GM12891 (cell line): Measurements from ENCODE around the gene DNER.

Experiments
- PAX5 ChIP-seq: IDR thresholded peaks from 2 replicates; pipeline ENCODE4 v1.6.1; 2011; ENCODE audit warnings: low read length, moderate library complexity, mild to moderate bottlenecking; ENCODE audit not compliant: insufficient read depth, severe bottlenecking
- POLR2A ChIP-seq: IDR thresholded peaks from 2 replicates; pipeline ENCODE4 v1.6.1; 2011; ENCODE audit warnings: low read depth, low read length, control low read depth
- POLR2AphosphoS5 ChIP-seq: IDR thresholded peaks from 2 replicates; pipeline ENCODE4 v1.6.1; 2011; ENCODE audit warnings: low read depth, low read length, control low read depth
- SPI1 ChIP-seq: IDR thresholded peaks from 2 replicates; pipeline ENCODE4 v1.6.1; 2011; ENCODE audit warnings: low read depth, low read length, control low read depth
- TAF1 ChIP-seq: IDR thresholded peaks from 2 replicates; pipeline ENCODE4 v1.6.1; 2011; ENCODE audit warnings: low read depth, low read length, control low read depth

DNA sequence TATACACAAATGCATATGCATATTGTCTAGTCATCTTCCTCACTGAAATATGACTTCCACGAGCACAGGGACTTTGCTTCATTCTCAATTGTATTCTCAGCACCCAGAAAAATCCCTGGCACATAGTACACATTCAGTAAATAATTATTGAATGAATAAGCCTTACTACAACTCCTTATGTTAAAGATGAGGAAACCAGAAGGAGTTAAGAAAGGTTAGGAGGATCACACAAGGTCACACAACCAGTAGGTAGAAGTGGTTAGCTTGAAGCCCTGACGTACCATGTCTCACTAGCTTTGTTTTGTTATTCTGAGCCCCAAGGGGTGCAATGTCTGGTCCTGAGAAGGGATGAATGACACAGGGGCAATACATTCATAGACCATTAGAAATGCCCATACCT, 222.3 kb downstream of the DNER start:
- no peak for TF ChIP-seq POLR2AphosphoS5
- TF ChIP-seq TAF1 = no peak
- TF ChIP-seq POLR2A = no peak
- TF ChIP-seq PAX5 = no peak
- no peak for TF ChIP-seq SPI1
